ENCODE measurements around the gene APCDD1L. TPM values are rescaled to one million over a fixed set of nuclear protein-coding genes. Genes with fewer than 3 reads are reported as not detected.

The APCDD1L gene
- total RNA-seq, 2 experiments from 2014 or later, result not detected

DNA sequence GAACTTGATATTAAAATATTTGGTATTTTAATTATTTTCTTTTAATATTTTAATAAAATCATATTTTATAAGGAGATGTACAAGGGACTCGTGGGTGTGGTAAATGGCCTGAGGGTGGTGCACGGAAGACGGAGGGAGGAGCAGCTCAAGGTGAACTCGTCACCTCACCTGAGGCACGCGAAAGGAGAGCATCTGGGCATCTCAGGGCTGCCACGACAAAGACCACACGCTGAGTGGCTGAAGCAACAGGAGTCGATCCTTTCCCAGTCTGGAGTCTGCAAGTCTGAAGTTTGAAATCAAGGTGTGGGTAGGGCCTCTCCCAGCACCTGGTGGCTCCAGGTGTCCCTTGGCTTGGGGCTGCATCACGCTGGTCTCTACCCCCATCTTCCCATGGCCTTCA is 39.7 kb downstream of the APCDD1L start:
- Mint-ChIP-seq H3K36me3 (ENCODE audit: low read depth) (no peaks in the 10 kb centered on the region), H3K27me3 (peaks cover 4% of the 10 kb centered on the region), H3K27ac (no peak overlapping the region), H3K4me3 (no peak overlapping the region), H3K4me1 (ENCODE audit: low read depth) (no peaks in the 10 kb centered on the region), H3K9me3 (peaks cover 5% of the 10 kb centered on the region)
- intact Hi-C loops (cut with DNase I, micrococcal nuclease), result no loop called here
- no peaks in the 10 kb centered on the region for H3K27me3 ChIP-seq (ENCODE audit: control insufficient read depth in 1 of 2, insufficient read depth in 2 of 2, low read length in 2 of 2)
- H3K9me3 ChIP-seq (ENCODE audit: control insufficient read depth in 1 of 2, insufficient read depth in 1 of 2, low read length in 2 of 2), result peaks cover 0 to 5% of the 10 kb centered on the region in 2 experiments
- POLR2A ChIA-PET, result no interaction called here
- H3K4me1 ChIP-seq (ENCODE audit: insufficient read depth, low read length), result no peaks in the 10 kb centered on the region
- CTCF ChIA-PET, result no interaction called here
- no peaks in the 10 kb centered on the region for H3K36me3 ChIP-seq (ENCODE audit: insufficient read depth, low read length)
- ATAC-seq (ENCODE audit: poor library complexity), result no peak
- H3K4me3 ChIP-seq (ENCODE audit: low read length), result no peak overlapping the region
- TF ChIP-seq, protein P1, sequence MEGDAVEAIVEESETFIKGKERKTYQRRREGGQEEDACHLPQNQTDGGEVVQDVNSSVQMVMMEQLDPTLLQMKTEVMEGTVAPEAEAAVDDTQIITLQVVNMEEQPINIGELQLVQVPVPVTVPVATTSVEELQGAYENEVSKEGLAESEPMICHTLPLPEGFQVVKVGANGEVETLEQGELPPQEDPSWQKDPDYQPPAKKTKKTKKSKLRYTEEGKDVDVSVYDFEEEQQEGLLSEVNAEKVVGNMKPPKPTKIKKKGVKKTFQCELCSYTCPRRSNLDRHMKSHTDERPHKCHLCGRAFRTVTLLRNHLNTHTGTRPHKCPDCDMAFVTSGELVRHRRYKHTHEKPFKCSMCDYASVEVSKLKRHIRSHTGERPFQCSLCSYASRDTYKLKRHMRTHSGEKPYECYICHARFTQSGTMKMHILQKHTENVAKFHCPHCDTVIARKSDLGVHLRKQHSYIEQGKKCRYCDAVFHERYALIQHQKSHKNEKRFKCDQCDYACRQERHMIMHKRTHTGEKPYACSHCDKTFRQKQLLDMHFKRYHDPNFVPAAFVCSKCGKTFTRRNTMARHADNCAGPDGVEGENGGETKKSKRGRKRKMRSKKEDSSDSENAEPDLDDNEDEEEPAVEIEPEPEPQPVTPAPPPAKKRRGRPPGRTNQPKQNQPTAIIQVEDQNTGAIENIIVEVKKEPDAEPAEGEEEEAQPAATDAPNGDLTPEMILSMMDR (IDR thresholded peaks at IDR 0.05), result no peak
- H3K27ac ChIP-seq (ENCODE audit: low read depth in 1 of 2, low read length in 2 of 2), result no peak overlapping the region
- DNase-seq, result no peak

GRCh38 chr20:58473453-58474425 is 41.5 kb downstream of the APCDD1L start:
- H3K36me3 Mint-ChIP-seq (ENCODE audit: low read depth), result no peaks in the 10 kb centered on the region
- Histone ChIP-seq H3K36me3 (ENCODE audit: insufficient read depth, low read length) (no peaks in the 10 kb centered on the region), H3K4me3 (ENCODE audit: low read length) (no peak overlapping the region), H3K4me1 (ENCODE audit: insufficient read depth, low read length) (no peaks in the 10 kb centered on the region), H3K9me3 (ENCODE audit: control insufficient read depth in 1 of 2, insufficient read depth in 1 of 2, low read length in 2 of 2) (peaks cover 0 to 5% of the 10 kb centered on the region in 2 experiments), H3K27me3 (ENCODE audit: control insufficient read depth in 1 of 2, insufficient read depth in 2 of 2, low read length in 2 of 2) (no peaks in the 10 kb centered on the region), H3K27ac (ENCODE audit: low read depth in 1 of 2, low read length in 2 of 2) (no peak overlapping the region)
- H3K4me1 Mint-ChIP-seq (ENCODE audit: low read depth), result no peaks in the 10 kb centered on the region
- no peak overlapping the region for H3K4me3 Mint-ChIP-seq
- no peak overlapping the region for H3K27ac Mint-ChIP-seq
- TF ChIP-seq, protein P1 (IDR thresholded peaks at IDR 0.05), result no peak
- peaks cover 5% of the 10 kb centered on the region for H3K9me3 Mint-ChIP-seq
- CTCF ChIA-PET, result no interaction called here
- no peaks in the 10 kb centered on the region for H3K27me3 Mint-ChIP-seq
- ATAC-seq (ENCODE audit: poor library complexity) (no peak), DNase-seq (no peak)
- POLR2A ChIA-PET, result no interaction called here
- intact Hi-C loops (cut with DNase I, micrococcal nuclease), result no loop called here

GRCh38 chr20:58472273-58473018 is 42.8 kb downstream of the APCDD1L start:
- H3K36me3 ChIP-seq (ENCODE audit: insufficient read depth, low read length), result no peaks in the 10 kb centered on the region
- Mint-ChIP-seq H3K4me1 (ENCODE audit: low read depth) (no peaks in the 10 kb centered on the region), H3K9me3 (no peaks in the 10 kb centered on the region), H3K27ac (no peak overlapping the region), H3K36me3 (ENCODE audit: low read depth) (no peaks in the 10 kb centered on the region), H3K4me3 (no peak overlapping the region), H3K27me3 (no peaks in the 10 kb centered on the region)
- ATAC-seq (ENCODE audit: poor library complexity) (no peak), DNase-seq (no peak)
- H3K27me3 ChIP-seq (ENCODE audit: control insufficient read depth in 1 of 2, insufficient read depth in 2 of 2, low read length in 2 of 2), result no peaks in the 10 kb centered on the region
- H3K27ac ChIP-seq (ENCODE audit: low read depth in 1 of 2, low read length in 2 of 2), result no peak overlapping the region
- H3K4me1 ChIP-seq (ENCODE audit: insufficient read depth, low read length), result no peaks in the 10 kb centered on the region
- CTCF ChIA-PET, result no interaction called here
- no peaks in the 10 kb centered on the region for H3K9me3 ChIP-seq (ENCODE audit: control insufficient read depth in 1 of 2, insufficient read depth in 1 of 2, low read length in 2 of 2)
- intact Hi-C loops (cut with DNase I, micrococcal nuclease), result no loop called here
- POLR2A ChIA-PET, result no interaction called here
- H3K4me3 ChIP-seq (ENCODE audit: low read length), result no peak overlapping the region
- TF ChIP-seq, protein P1 (IDR thresholded peaks at IDR 0.05), result no peak

Measured in CD4-positive, alpha-beta T cell (primary cell).